BLaER1 treated with 17β-estradiol and CSF1 and Interleukin-3, amounts not matched to agents 10 nM and 100 nM (cell line): Measurements from ENCODE around the gene ARID1B.

ENCODE experiments used
- H3K27ac ChIP-seq, 11 experiments: shearing (Covaris generic); formaldehyde crosslinking; 2 replicates each; pipeline ENCODE4 v1.8.1; 2022
- H3K27me3 ChIP-seq, 11 experiments: shearing (Covaris generic); formaldehyde crosslinking; 2 replicates each; pipeline ENCODE4 v1.8.1; 2022
- H3K36me3 ChIP-seq, 11 experiments: shearing (Covaris generic); formaldehyde crosslinking; 2 replicates each; pipeline ENCODE4 v1.8.1; 2022
- H3K4me1 ChIP-seq, 10 experiments: shearing (Covaris generic); formaldehyde crosslinking; 2 replicates each; pipeline ENCODE4 v1.8.1; 2022
- H3K4me2 ChIP-seq, 11 experiments: shearing (Covaris generic); formaldehyde crosslinking; 2 replicates each; pipeline ENCODE4 v1.8.1; 2022
- H3K4me3 ChIP-seq, 10 experiments: shearing (Covaris generic); formaldehyde crosslinking; 2 replicates each; pipeline ENCODE4 v1.8.1; 2022
- H3K9ac ChIP-seq, 11 experiments: shearing (Covaris generic); formaldehyde crosslinking; 2 replicates each; pipeline ENCODE4 v1.8.1; 2022
- H3K9me3 ChIP-seq, 11 experiments: shearing (Covaris generic); formaldehyde crosslinking; replicated peaks in 1 of 11; 2 replicates each; pipeline ENCODE4 v1.8.1; 2022
- H4K20me1 ChIP-seq, 11 experiments: shearing (Covaris generic); formaldehyde crosslinking; 2 replicates each; pipeline ENCODE4 v1.8.1; 2022
- Cebpa-rat ChIP-seq, 11 experiments: shearing (Covaris generic); IDR thresholded peaks; 2 replicates each; pipeline ENCODE4 v1.8.1; 2022

The ARID1B gene

DNA sequence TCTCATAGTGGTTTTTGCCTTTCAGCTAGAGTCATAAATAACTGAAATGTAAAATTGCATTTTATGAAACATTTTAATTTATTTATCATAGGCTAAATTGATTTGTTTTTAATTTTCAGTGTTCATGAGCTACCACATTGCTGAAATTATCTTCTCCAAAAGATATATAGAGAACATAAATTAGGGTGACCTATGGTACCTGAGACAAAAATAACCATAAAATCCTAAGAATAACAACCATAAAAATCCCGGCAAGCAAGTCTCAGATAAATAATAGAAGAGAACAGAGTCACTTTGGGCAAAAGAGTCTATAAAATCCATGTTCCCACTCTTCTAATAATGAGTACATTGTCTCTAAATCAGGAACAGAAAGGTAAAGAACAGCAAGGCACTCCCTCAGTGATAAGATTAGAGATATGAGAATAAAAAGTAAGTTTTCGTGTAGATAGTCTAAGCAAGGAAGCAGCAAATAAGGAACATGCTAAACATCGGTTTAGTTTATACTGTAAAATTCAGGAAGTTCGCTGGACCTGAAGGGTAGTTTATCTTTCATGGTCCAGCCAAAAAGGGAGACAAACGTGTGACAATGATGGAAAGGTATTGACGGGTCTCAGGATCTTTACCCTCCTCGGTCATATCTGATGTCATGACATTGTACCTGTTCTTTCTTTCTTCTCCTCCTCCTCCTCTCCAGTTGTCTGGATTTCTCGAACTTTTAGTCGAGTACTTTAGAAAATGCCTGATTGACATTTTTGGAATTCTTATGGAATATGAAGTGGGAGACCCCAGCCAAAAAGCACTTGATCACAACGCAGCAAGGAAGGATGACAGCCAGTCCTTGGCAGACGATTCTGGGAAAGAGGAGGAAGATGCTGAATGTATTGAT, 428.5 kb downstream of the ARID1B start:
- Histone ChIP-seq H3K27ac (no peak overlapping the region), H3K27me3 (no peaks in the 10 kb centered on the region), H3K4me2 (no peak overlapping the region), H3K36me3 (peaks cover 73 to 98% (median 86%) of the 10 kb centered on the region in 11 experiments), H3K9ac (no peak overlapping the region), H3K4me3 (no peak overlapping the region), H3K4me1 (no peaks in the 10 kb centered on the region), H3K9me3 (no peaks in the 10 kb centered on the region), H4K20me1 (peaks cover 0 to 33% (median 5%) of the 10 kb centered on the region in 11 experiments; a peak in 8 of 22 replicates)
- no peak for TF ChIP-seq Cebpa-rat (IDR thresholded peaks at IDR 0.05)

DNA sequence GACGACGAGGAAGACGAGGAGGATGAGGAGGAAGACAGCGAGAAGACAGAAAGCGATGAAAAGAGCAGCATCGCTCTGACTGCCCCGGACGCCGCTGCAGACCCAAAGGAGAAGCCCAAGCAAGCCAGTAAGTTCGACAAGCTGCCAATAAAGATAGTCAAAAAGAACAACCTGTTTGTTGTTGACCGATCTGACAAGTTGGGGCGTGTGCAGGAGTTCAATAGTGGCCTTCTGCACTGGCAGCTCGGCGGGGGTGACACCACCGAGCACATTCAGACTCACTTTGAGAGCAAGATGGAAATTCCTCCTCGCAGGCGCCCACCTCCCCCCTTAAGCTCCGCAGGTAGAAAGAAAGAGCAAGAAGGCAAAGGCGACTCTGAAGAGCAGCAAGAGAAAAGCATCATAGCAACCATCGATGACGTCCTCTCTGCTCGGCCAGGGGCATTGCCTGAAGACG, 429.2 kb downstream of the ARID1B start:
- Histone ChIP-seq H3K27ac (no peak overlapping the region), H4K20me1 (peaks cover 0 to 30% (median 5%) of the 10 kb centered on the region in 11 experiments; a peak in 8 of 22 replicates), H3K36me3 (peaks cover 67 to 96% (median 79%) of the 10 kb centered on the region in 11 experiments), H3K4me3 (no peak overlapping the region), H3K4me1 (no peaks in the 10 kb centered on the region), H3K27me3 (no peaks in the 10 kb centered on the region), H3K9me3 (no peaks in the 10 kb centered on the region), H3K9ac (no peak overlapping the region), H3K4me2 (no peak overlapping the region)
- no peak for TF ChIP-seq Cebpa-rat (IDR thresholded peaks at IDR 0.05)

DNA sequence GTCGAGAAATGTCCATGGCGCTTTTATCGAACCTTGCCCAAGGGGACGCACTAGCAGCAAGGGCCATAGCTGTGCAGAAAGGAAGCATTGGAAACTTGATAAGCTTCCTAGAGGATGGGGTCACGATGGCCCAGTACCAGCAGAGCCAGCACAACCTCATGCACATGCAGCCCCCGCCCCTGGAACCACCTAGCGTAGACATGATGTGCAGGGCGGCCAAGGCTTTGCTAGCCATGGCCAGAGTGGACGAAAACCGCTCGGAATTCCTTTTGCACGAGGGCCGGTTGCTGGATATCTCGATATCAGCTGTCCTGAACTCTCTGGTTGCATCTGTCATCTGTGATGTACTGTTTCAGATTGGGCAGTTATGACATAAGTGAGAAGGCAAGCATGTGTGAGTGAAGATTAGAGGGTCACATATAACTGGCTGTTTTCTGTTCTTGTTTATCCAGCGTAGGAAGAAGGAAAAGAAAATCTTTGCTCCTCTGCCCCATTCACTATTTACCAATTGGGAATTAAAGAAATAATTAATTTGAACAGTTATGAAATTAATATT, 430.4 kb downstream of the ARID1B start:
- H3K4me1 ChIP-seq = peaks cover 0 to 5% (median 0%) of the 10 kb centered on the region in 10 experiments; a peak in 2 of 20 replicates
- no peak overlapping the region for H3K27ac ChIP-seq
- no peaks in the 10 kb centered on the region for H3K9me3 ChIP-seq
- TF ChIP-seq Cebpa-rat (IDR thresholded peaks at IDR 0.05) = no peak
- peaks cover 0 to 23% (median 5%) of the 10 kb centered on the region in 11 experiments; a peak in 8 of 22 replicates for H4K20me1 ChIP-seq
- H3K36me3 ChIP-seq = peaks cover 57 to 84% (median 67%) of the 10 kb centered on the region in 11 experiments
- H3K27me3 ChIP-seq = no peaks in the 10 kb centered on the region
- H3K9ac ChIP-seq = no peak overlapping the region
- H3K4me2 ChIP-seq = no peak overlapping the region
- no peak overlapping the region for H3K4me3 ChIP-seq

DNA sequence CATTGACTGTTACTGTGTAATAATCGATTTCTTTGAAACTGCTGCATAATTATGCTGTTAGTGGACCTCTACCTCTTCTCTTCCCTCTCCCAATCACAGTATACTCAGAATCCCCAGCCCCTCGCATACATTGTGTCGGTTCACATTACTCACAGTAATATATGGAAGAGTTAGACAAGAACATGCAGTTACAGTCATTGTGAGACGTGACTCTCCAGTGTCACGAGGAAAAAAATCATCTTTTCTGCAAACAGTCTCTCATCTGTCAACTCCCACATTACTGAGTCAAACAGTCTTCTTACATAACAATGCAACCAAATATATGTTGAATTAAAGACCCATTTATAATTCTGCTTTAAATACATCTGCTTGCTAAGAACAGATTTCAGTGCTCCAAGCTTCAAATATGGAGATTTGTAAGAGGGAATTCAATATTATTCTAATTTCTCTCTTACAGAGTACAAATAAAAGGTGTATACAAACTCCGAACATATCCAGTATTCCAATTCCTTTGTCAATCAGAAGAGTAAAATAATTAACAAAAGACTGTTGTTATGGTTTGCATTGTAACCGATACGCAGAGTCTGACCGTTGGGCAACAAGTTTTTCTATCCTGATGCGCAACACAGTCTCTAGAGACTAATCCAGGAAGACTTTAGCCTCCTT, 432.8 kb downstream of the ARID1B start:
- no peak for TF ChIP-seq Cebpa-rat (IDR thresholded peaks at IDR 0.05)
- Histone ChIP-seq H3K4me1 (peaks cover 0 to 5% (median 0%) of the 10 kb centered on the region in 10 experiments; a peak in 2 of 20 replicates), H3K36me3 (peaks cover 34 to 60% (median 43%) of the 10 kb centered on the region in 11 experiments), H3K4me3 (no peak overlapping the region), H3K27me3 (no peaks in the 10 kb centered on the region), H3K9me3 (no peaks in the 10 kb centered on the region), H3K4me2 (no peak overlapping the region), H4K20me1 (peaks cover 0 to 17% (median 4%) of the 10 kb centered on the region in 11 experiments; a peak in 7 of 22 replicates), H3K27ac (no peak overlapping the region), H3K9ac (no peak overlapping the region)

GRCh38 chr6:157210954-157211353, 433.8 kb downstream of the ARID1B start:
- Histone ChIP-seq H3K36me3 (peaks cover 25 to 50% (median 34%) of the 10 kb centered on the region in 11 experiments), H3K4me1 (peaks cover 0 to 5% (median 0%) of the 10 kb centered on the region in 10 experiments; a peak in 2 of 20 replicates), H3K4me2 (no peak overlapping the region), H3K9ac (no peak overlapping the region), H3K27me3 (no peaks in the 10 kb centered on the region), H4K20me1 (peaks cover 0 to 17% (median 4%) of the 10 kb centered on the region in 11 experiments; a peak in 7 of 22 replicates), H3K27ac (no peak overlapping the region), H3K9me3 (no peaks in the 10 kb centered on the region), H3K4me3 (no peak overlapping the region)
- TF ChIP-seq Cebpa-rat (IDR thresholded peaks at IDR 0.05) = no peak

DNA sequence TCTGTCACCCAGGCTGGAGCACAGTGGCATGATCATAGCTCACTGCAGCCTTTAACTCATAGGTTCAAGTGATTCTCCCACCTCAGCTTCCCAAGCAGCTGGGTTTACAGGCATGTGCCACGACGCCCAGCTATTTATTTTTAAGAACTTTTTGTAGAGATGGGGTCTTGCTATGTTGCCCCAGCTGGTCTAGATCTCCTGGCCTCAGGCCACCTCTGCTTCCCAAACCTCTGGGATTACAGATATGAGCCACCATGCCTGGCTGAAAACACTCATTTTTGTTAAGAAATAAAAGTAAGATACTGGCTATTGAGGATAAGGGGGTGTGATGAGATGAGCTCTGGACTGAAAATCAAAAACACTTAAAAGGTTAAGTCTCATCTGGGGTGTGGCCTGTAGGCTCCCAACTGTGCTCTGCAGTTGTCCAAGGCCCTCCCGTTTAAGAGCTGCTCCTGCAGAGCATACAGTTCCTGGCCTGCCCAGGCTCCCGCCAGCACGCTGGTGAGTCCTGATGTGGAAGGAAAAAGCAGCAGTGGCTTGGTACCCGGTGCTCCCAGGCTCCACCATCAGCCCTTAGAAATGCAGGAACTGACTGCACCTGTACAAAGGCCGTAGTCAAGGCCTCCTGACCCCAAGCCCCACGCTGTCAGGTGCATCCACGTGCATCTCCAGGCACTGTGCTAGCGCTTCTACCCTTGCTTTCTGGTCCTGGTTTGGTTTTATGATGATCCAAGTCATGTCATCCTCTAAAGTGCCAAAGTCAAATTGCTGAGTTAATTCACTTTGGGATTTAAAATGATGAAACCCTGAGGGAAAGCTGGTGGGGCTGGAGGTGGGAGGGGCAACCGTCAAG, 434.7 kb downstream of the ARID1B start:
- Histone ChIP-seq H3K4me2 (no peak overlapping the region), H3K4me1 (peaks cover 0 to 5% (median 0%) of the 10 kb centered on the region in 10 experiments; a peak in 2 of 20 replicates), H3K9ac (no peak overlapping the region), H3K27ac (no peak overlapping the region), H3K4me3 (no peak overlapping the region), H3K27me3 (no peaks in the 10 kb centered on the region), H3K36me3 (peaks cover 16 to 41% (median 25%) of the 10 kb centered on the region in 11 experiments), H4K20me1 (peaks cover 0 to 14% (median 4%) of the 10 kb centered on the region in 11 experiments; a peak in 7 of 22 replicates), H3K9me3 (no peaks in the 10 kb centered on the region)
- TF ChIP-seq Cebpa-rat (IDR thresholded peaks at IDR 0.05) = no peak

GRCh38 chr6:157213426-157213825, 436.2 kb downstream of the ARID1B start:
- H3K9ac ChIP-seq = no peak overlapping the region

More at GRCh38 chr6:157213426-157213825, 436.2 kb downstream of the ARID1B start:
- Histone ChIP-seq H3K27me3 (no peaks in the 10 kb centered on the region), H3K9me3 (no peaks in the 10 kb centered on the region), H3K4me2 (no peak overlapping the region), H3K4me3 (no peak overlapping the region), H4K20me1 (peaks cover 0 to 8% (median 0%) of the 10 kb centered on the region in 11 experiments; a peak in 5 of 22 replicates), H3K27ac (no peak overlapping the region), H3K4me1 (peaks cover 0 to 5% (median 1%) of the 10 kb centered on the region in 10 experiments; a peak in 2 of 20 replicates), H3K36me3 (peaks cover under 1 to 26% (median 9%) of the 10 kb centered on the region in 11 experiments; a peak in 16 of 22 replicates)
- TF ChIP-seq Cebpa-rat (IDR thresholded peaks at IDR 0.05) = no peak
